GM12874 (cell line): ENCODE data around the gene SYNRG.

Experiments used
- CTCF ChIP-seq: IDR thresholded peaks from 2 replicates; pipeline ENCODE4 v1.5.1; 2011; ENCODE audit warnings: low read depth, mild to moderate bottlenecking, control low read depth, low read length, moderate library complexity; ENCODE audit not compliant: insufficient read depth

The SYNRG gene

GRCh38 chr17:37538981-37539659, 70.1 kb downstream of the SYNRG start:
- no peak for TF ChIP-seq CTCF

- TF ChIP-seq CTCF: no peak
These were observed 73.3 kb downstream of the SYNRG start for GRCh38 chr17:37535906-37536305.

GRCh38 chr17:37532756-37533155, 76.5 kb downstream of the SYNRG start:
- TF ChIP-seq CTCF: no peak

GRCh38 chr17:37530420-37530819, 78.8 kb downstream of the SYNRG start:
- TF ChIP-seq CTCF: no peak

- peak; percentile 55 for TF ChIP-seq CTCF
These were observed 81.9 kb downstream of the SYNRG start for GRCh38 chr17:37527249-37527851.

GRCh38 chr17:37523715-37524219, 85.5 kb downstream of the SYNRG start:
- no peak for TF ChIP-seq CTCF

GRCh38 chr17:37521821-37522220, 87.4 kb downstream of the SYNRG start:
- TF ChIP-seq CTCF: no peak
